Keratinocyte (primary cell): Measurements from ENCODE around the gene GRK5.

Source experiments
- CTCF ChIP-seq, 3 experiments: IDR thresholded peaks in 1 of 3; conservative IDR thresholded peaks in 1 of 3; optimal IDR thresholded peaks in 1 of 3; 2 replicates in 2 of 3; 3 replicates in 1 of 3; pipeline versions ENCODE3 to v1.5.1; 2011; ENCODE audit warnings: low read length in 3 of 3, mild to moderate bottlenecking in 3 of 3, moderate library complexity in 2 of 3, control low read depth in 1 of 3, inconsistent platforms in 1 of 3; ENCODE audit not compliant: insufficient read depth in 2 of 3; ENCODE audit errors: extremely low read depth in 1 of 3
- EZH2 ChIP-seq: IDR thresholded peaks from one replicate; pipeline ENCODE4 v1.6.1; 2012; ENCODE audit warnings: inconsistent platforms, mild to moderate bottlenecking, low read length, moderate library complexity

- TF ChIP-seq EZH2 (no peak), CTCF (optimal IDR thresholded peaks at IDR 0.05 in 1 of 3, IDR thresholded peaks at IDR 0.05 in 1 of 3, conservative IDR thresholded peaks at IDR 0.05 in 1 of 3; ENCODE audit: extremely low read depth in 1 of 3, insufficient read depth in 2 of 3, low read length in 3 of 3) (no peak)
Measured at GRCh38 chr10:119495545-119495944, 288.2 kb downstream of the GRK5 start.
